GM10266 (cell line): ENCODE data around the gene RNASE13.

Experiments used
- DNase-seq: peaks from one replicate; pipeline ENCODE4 v3.0.0; 2012; ENCODE audit errors: extremely low spot score
- TF ChIP-seq, protein P1 (sequence below): IDR thresholded peaks from 2 replicates; pipeline ENCODE4 v1.5.1; 2012; ENCODE audit warnings: mild to moderate bottlenecking, low read depth; ENCODE audit not compliant: control insufficient read depth, insufficient read depth; ENCODE audit errors: missing control alignments

Gene RNASE13

DNA sequence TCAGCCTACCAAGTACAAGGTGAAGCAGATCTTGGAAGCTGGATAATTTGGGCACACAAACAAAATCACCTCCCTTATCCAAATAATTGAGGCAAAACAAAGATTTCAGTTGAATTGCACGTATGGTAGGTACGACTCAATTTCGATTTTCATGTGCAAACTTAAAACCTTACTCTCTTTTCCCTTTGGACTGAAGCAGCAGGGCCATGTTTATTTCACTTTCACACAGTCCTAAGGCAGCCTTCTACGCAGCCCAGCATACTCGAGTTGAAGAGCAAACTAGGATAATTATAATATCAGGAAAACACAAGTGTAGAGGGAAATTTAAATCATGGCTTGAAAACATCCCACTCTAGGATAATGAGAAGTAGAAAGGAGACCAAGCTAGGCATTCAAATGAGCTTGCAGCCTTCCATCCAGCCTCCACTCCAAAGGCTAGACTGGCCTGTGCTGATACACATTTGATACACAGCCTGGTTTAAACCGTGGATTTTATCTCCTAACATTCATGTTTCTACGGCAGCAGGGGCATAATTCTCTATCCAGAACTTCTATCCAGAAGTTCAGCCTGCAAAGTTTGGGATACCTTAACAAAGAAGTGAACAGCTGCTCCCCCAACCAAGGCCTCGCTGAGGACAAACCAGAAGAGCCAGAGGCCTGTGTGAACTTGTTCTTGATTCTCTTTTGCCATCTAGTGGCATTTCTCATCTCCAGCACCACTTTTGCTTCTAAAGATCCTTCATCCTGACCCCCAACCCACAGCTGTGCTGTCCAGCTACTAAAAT is 5.2 kb upstream of the RNASE13 start:
- peak; percentile 61 for DNase-seq
- TF ChIP-seq, protein P1, sequence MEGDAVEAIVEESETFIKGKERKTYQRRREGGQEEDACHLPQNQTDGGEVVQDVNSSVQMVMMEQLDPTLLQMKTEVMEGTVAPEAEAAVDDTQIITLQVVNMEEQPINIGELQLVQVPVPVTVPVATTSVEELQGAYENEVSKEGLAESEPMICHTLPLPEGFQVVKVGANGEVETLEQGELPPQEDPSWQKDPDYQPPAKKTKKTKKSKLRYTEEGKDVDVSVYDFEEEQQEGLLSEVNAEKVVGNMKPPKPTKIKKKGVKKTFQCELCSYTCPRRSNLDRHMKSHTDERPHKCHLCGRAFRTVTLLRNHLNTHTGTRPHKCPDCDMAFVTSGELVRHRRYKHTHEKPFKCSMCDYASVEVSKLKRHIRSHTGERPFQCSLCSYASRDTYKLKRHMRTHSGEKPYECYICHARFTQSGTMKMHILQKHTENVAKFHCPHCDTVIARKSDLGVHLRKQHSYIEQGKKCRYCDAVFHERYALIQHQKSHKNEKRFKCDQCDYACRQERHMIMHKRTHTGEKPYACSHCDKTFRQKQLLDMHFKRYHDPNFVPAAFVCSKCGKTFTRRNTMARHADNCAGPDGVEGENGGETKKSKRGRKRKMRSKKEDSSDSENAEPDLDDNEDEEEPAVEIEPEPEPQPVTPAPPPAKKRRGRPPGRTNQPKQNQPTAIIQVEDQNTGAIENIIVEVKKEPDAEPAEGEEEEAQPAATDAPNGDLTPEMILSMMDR, result peak; percentile 57

- TF ChIP-seq, protein P1, result no peak
- no peak for DNase-seq
Observed at GRCh38 chr14:21038441-21039422, 4.1 kb upstream of the RNASE13 start.

GRCh38 chr14:21037156-21037555 is 2.5 kb upstream of the RNASE13 start:
- TF ChIP-seq, protein P1, result no peak

DNA sequence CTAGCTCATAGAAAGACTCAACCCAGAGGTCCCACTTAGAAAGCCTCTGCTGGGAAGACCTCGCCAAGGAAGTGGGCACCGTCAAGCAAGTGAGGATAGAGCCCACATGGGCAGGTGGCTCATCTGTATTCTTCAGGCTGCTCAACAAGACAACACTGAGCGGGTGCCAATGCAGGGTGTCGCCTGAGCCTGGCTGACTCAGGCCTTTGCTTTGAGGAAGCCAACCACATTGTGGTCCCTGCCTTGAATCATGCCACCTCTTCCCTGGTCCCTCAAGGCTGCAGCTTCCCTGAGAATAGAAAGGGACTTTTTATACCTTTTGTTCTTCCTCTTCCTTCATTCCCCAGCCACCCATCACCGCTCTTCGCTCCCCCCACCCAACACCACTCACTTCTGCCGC is 2.1 kb upstream of the RNASE13 start:
- TF ChIP-seq, protein P1, result no peak
- no peak for DNase-seq

More at GRCh38 chr14:21037156-21037555, 2.5 kb upstream of the RNASE13 start:
- DNase-seq, result no peak

DNA sequence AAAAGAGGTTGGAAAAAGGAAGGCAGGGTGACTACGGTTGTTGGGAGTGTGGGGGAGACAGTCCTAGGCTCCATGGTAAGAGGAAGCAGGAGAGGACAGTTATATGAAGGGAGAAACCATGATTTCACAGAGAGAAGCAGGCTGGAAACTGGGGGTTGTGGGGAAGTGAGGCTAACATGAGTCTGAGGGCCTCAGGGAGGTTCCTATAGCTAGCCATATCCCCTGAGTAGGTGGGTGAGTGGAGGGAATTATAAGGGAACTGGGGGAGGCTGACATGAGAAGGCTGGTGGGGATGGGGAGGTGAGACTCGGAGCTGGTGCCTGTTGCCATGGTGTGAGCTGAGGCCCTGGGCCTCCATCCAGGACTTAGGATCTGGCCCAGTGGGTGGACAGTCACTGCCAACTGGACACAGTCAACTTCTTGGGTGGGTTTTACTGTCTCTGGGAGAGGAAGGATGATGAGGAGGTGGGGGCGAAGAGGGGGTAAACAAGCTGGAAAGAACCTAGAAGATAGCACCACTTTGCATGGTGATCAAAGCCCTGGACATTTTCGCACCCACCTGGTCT is 1.4 kb downstream of the RNASE13 start:
- no peak for DNase-seq
- TF ChIP-seq, protein P1, result no peak

DNA sequence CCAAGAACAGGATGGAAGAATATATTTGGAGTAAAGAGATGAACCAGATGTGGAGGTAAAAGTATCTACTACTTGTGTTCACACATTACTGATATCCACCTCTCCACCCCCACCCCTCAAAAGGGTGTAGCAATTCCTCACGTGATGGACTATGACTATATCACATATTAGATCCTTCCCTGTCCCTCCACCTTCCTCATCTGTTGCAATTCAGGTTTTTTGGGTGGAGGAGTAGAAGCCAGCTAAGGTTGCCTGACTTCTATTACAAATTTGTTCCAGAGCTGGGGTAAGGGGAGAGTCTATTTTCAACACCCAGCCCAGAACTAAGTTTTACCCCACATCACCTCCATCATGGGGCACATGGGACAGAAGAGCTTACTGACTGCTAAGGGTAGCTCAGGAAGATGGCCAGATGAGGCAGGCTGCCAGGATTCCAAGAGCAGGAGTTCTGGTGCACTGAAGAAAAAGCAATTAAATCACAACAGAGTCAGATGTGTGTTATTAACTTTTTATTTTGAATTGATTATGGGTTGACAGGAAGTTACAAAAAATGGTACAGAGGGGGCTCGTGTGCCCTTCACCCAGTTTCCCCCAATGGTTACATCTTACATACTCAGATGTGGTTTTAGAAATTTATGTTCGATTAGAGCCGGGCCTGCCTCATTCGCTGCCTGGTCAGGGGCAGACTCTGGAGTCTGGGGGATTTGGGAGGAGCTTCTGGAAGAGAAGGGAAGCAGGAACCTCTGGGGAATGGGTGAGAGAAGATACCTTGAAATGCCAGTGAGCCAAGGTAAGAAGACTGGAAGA is 2.1 kb downstream of the RNASE13 start:
- TF ChIP-seq, protein P1, result no peak
- DNase-seq, result no peak
